Pancreas (tissue), 10 donors: ENCODE data around the gene TCF7L1. TPM values are rescaled to one million over a fixed set of nuclear protein-coding genes. Genes with fewer than 3 reads are reported as not detected.
"Not testable (repeated sequence)": the region's sequence is repeated elsewhere in the genome, so short reads cannot be mapped to it uniquely, and the experiment has no call there.

Experiments
- ATAC-seq, 4 donors: fragments of 200-7000 bp; cut with Tn5 transposase; one replicate each; pipeline versions ENCODE4 v1.8.0 to v1.9.1; 2020; ENCODE audit warnings: mild to moderate bottlenecking in 4 of 4, moderate library complexity in 4 of 4
- DNase-seq, 6 donors: peaks; one replicate each; pipeline ENCODE4 v3.0.0-alpha.2; 2020
- FAIRE-seq: peaks from 2 replicates; lab custom pipeline; 2012; peaks lifted over from hg19 to GRCh38; lab: Jason Lieb, UNC
- H3K27ac ChIP-seq, 4 donors: fragments of 200-600 bp; sonication (generic); 1 replicate in 3 of 4; 2 replicates in 1 of 4; pipeline versions ENCODE4 v1.5.0 to v1.8.0; 2020
- H3K27me3 ChIP-seq, 4 donors: fragments of 200-600 bp; one replicate each; pipeline ENCODE4 v1.8.0; 2021
- H3K36me3 ChIP-seq, 3 donors: fragments of 200-600 bp; sonication (generic) in 1 of 3; one replicate each; pipeline versions ENCODE4 v1.5.0 to v1.8.0; 2020 to 2021
- H3K4me1 ChIP-seq, 3 donors: fragments of 200-600 bp; one replicate each; pipeline ENCODE4 v1.8.0; 2021
- H3K4me3 ChIP-seq, 4 donors: fragments of 200-600 bp; sonication (generic) in 2 of 4; one replicate each; pipeline versions ENCODE4 v1.5.0 to v1.8.0; 2020 to 2021
- H3K9me3 ChIP-seq, 4 donors: fragments of 200-600 bp; one replicate each; pipeline ENCODE4 v1.8.0; 2021
- CTCF ChIP-seq, 4 donors: fragments of 200-600 bp; sonication (generic) in 3 of 4; IDR thresholded peaks; one replicate each; pipeline versions ENCODE4 v1.5.0 to v1.8.0; 2021; ENCODE audit warnings: antibody characterized with exemption in 4 of 4
- WGBS, 2 donors: extraction: QIAGEN DNeasy Blood & Tissue Kit; methylation state at CpG; one replicate each; pipeline ENCODE4 v1.1.7; 2013; 5-methylcytosine and 5-hydroxymethylcytosine counted together
- intact Hi-C, 3 donors: fragments of 100-400 bp; cut with DNase I; formaldehyde crosslinking; loops; one replicate each; pipeline versions ENCODE4 v1.11.1 to v1.14.2; 2022
- polyA plus RNA-seq, 2 donors: library from polyadenylated mRNA; stranded (reverse); fragments of 200-250 nt; gene quantifications; one replicate each; pipeline ENCODE4 v1.2.3, GENCODE V29; 2013
- total RNA-seq, 6 donors: library from RNA; stranded (reverse); fragmentation: NEBNext Ultra II Directional in 4 of 6; extraction: Animal tissue kit (Norgen Biotek cat#: 25700) in 4 of 6; gene quantifications; one replicate each; pipeline versions ENCODE4 v1.2.1 to v1.2.4, GENCODE V29; 2021 to 2023
- donor health status: healthy with polysubstance abuse.
- donor health status: DM: no; HTN: no; CAD: no; lungs with moderate emphysema.
- donor health status: DM: no; HTN: no; CAD: no.
- donor health status: control.
- donor health status: control.
- donor health status: Bipolar disorder and iron deficiency.
- donor health status: DM: yes; HTN: yes; CAD: no.
- donor health status: DM: no; HTN: no; CAD: no.
- donor health status: DM: no; HTN: no; CAD: no.
- donor health status: DM: yes; HTN: yes; CAD: no.

Gene TCF7L1
- total and polyA plus RNA-seq, 8 donors: 1.1 to 4.0 (median 1.8) TPM

- no peak overlapping the region for H3K4me3 ChIP-seq
- no peaks in the 10 kb centered on the region for H3K27me3 ChIP-seq
- H3K27ac ChIP-seq: no peak overlapping the region
- H3K36me3 ChIP-seq: no peaks in the 10 kb centered on the region
- ATAC-seq (peak in 1 of 4 donors; percentile 9), DNase-seq (no peak), FAIRE-seq (no peak)
- TF ChIP-seq CTCF (IDR thresholded peaks at IDR 0.05): no peak
- no peaks in the 10 kb centered on the region for H3K4me1 ChIP-seq
- no peaks in the 10 kb centered on the region for H3K9me3 ChIP-seq
- intact Hi-C loops: no loop called here
- WGBS, 2 donors: 81% methylated on average over 19 of the region's 19 CpGs
Measured at GRCh38 chr2:85309699-85310321, 176.6 kb downstream of the TCF7L1 start.

GRCh38 chr2:85310330-85310729 lies 177.1 kb downstream of the TCF7L1 start:
- no peak overlapping the region for H3K4me3 ChIP-seq
- no peaks in the 10 kb centered on the region for H3K27me3 ChIP-seq
- no peak overlapping the region for H3K27ac ChIP-seq
- TF ChIP-seq CTCF (IDR thresholded peaks at IDR 0.05): no peak
- no peaks in the 10 kb centered on the region for H3K36me3 ChIP-seq
- H3K9me3 ChIP-seq: no peaks in the 10 kb centered on the region
- FAIRE-seq (no peak), ATAC-seq (no peak), DNase-seq (no peak)
- intact Hi-C loops: no loop called here
- 73 to 80% methylated on average over 3 of the region's 3 CpGs for WGBS, 2 donors
- H3K4me1 ChIP-seq: no peaks in the 10 kb centered on the region

- intact Hi-C loops: no loop called here
- no peak for TF ChIP-seq CTCF (IDR thresholded peaks at IDR 0.05)
- no peak for ATAC-seq
- Histone ChIP-seq H3K36me3 (no peaks in the 10 kb centered on the region), H3K27ac (no peak overlapping the region), H3K4me1 (no peaks in the 10 kb centered on the region), H3K4me3 (no peak overlapping the region), H3K9me3 (no peaks in the 10 kb centered on the region), H3K27me3 (no peaks in the 10 kb centered on the region)
- no peak for FAIRE-seq
- DNase-seq: no peak
- 88 to 92% methylated on average over 7 of the region's 7 CpGs for WGBS, 2 donors
Measured at GRCh38 chr2:85312404-85312803, 179.2 kb downstream of the TCF7L1 start.

GRCh38 chr2:85314884-85315242 lies 181.7 kb downstream of the TCF7L1 start:
- TF ChIP-seq CTCF (IDR thresholded peaks at IDR 0.05): no peak
- Histone ChIP-seq H3K36me3 (peaks cover 0 to 1% (median 0%) of the 10 kb centered on the region in 3 donors), H3K4me1 (no peaks in the 10 kb centered on the region), H3K27ac (no peak overlapping the region), H3K9me3 (no peaks in the 10 kb centered on the region), H3K4me3 (no peak overlapping the region), H3K27me3 (no peaks in the 10 kb centered on the region)
- intact Hi-C loops: loop anchor here in 1 of 3 donors (2.0 kb wide), 1 partner anchor 28 kb away; no protein-coding TSS in a partner anchor
- 71 to 72% methylated on average over 10 of the region's 10 CpGs for WGBS, 2 donors
- no peak for ATAC-seq
- FAIRE-seq: no peak
- no peak for DNase-seq

GRCh38 chr2:85315921-85316320 lies 182.7 kb downstream of the TCF7L1 start:
- FAIRE-seq, ATAC-seq, DNase-seq, H3K27me3 ChIP-seq, H3K9me3 ChIP-seq, H3K27ac ChIP-seq, H3K4me3 ChIP-seq, H3K4me1 ChIP-seq: not testable (repeated sequence)
- WGBS, 2 donors: 71% methylated on average over 5 of the region's 5 CpGs; no CpG with 5 or more reads in 1 of the 2 donors
- intact Hi-C loops: loop anchor here in 1 of 3 donors (2.0 kb wide), 1 partner anchor 27 kb away; no protein-coding TSS in a partner anchor
- H3K36me3 ChIP-seq: peaks cover 0 to 10% (median 0%) of the 10 kb centered on the region in 3 donors
